HG03025 (cell line): ENCODE results near the gene NR2C2AP.

ENCODE experiments used
- ATAC-seq: cut with Tn5 transposase; IDR thresholded peaks from one replicate; pipeline ENCODE4 v1.9.1; 2021; ENCODE audit warnings: mild to moderate bottlenecking, moderate library complexity; ENCODE audit not compliant: unreplicated experiment, low FRiP score

NR2C2AP gene

DNA sequence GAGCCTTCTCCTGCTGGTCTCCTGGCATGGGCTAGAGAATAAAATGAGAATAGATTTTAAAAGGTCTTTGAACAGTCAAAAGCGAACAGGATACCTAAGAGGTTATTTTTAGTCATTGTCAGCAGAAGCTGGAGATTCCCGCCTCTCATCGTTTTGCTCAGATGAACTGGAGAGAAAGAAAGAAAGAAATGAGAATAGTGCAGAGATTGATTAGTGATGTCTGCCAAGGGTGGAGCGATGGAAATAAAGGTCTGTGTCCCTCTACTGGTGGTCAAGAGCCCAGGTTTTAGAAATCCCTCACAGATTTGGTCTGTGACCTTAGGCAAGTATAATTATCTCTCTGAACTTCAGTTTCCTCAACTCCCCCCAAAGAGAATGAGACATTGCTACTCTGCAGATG, 13.9 kb upstream of the NR2C2AP start:
- ATAC-seq: no peak

DNA sequence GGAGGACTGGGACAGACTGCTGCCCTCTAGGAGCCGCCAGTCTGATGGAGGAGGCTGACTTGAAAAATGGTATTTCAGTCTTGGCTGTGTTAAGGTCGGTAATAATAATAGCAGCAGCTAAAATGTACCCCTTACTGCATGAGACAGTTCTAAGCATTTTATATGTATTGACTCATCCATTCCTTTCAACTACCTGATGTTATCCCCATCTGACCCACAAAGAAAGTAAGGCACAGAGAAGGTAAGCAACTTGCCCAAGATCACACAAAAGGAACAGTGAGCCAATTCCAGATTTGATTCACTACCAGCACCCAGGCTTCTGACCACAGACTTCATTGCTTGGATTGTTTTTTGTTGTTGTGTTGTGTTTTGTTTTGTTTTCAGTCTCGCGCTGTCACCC, 12.6 kb upstream of the NR2C2AP start:
- ATAC-seq: no peak

DNA sequence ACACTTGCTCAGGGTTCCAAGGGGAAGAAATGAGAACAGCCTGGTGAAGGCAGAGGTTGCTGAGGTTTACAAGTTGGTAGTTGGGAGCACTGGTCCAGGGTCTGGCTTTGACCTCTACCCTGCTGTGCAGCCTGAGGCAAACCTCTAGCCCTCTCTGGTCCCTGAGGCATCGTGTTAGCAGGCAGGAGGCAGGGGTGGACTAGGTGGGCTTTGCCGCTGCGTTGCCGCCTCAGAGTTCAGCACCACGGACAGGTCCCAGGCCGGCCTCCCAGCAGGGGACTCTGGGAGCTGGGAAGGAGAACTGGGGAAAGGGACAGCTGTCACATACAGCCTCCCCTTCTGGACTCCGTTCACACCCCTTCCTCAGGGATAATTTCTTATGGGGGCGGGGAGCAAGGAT, 11.7 kb upstream of the NR2C2AP start:
- ATAC-seq: no peak

DNA sequence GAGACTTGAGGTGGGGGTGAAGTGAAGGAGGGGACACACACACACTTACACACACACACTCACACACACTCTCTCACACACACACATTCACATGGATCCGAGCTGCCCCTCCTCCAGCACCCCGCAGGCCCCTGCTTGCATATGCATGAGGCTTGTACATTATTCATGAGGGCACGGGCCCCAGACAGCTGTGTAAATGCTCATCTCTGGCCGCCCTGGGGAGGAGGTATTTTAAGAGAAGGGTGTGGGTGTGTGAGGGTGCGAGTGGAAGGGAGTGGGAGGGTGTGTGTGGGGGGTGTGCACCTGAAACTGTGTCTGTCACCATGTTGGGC, 10.9 kb upstream of the NR2C2AP start:
- ATAC-seq: no peak

DNA sequence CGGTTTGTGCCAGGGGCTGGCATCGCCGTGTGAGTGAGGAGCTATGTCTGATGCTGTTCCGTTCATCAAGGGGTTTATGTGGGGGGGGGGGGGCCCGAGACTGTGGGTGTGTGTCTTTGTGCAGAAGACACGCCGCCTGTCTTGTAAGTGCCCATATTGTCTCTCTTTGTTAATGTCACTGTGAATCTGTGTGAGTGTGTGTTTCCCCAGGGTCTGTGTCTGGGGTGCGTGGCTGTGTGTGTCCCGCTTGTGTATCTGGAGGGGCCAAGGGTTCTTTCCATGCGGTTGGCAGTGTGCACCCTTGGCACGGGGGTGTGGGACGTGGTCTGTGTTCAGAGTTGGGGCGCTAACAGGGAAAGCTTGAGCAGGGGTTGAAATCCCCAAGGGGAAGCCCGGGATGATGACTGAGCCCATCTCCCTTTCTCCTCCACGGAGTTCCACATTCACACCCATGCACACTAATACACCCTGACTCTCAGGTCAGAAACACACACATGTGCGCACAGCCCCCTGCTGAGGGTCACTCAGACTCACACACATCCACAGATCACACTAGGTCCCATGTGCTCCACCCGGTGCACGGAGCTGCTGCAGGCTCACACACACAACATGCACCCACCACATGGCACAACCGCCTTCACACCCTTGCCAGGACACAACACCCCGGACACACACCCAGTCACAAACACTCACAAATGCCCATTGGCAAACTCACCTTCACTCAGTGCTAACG, 10.4 kb upstream of the NR2C2AP start:
- no peak for ATAC-seq

DNA sequence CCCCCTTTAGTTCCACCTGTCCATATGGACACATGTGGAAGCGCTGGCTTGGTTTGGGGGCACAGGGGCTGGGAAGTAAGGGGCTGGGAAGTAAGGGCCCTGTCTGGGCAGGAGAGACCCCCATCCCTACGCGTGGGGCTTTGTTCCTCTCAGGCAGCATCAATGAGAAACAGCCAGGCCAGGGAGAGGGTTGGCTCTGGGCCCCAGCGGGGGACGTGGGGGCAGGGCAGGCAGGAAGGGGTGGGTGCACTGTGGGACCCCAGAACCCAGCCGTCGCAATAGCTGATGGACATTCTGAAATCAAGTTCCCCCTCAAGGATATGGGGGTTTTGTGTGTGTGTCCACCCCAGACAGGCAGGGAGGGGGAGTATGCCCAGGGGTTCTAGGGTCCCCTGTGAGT, 9.7 kb upstream of the NR2C2AP start:
- no peak for ATAC-seq

DNA sequence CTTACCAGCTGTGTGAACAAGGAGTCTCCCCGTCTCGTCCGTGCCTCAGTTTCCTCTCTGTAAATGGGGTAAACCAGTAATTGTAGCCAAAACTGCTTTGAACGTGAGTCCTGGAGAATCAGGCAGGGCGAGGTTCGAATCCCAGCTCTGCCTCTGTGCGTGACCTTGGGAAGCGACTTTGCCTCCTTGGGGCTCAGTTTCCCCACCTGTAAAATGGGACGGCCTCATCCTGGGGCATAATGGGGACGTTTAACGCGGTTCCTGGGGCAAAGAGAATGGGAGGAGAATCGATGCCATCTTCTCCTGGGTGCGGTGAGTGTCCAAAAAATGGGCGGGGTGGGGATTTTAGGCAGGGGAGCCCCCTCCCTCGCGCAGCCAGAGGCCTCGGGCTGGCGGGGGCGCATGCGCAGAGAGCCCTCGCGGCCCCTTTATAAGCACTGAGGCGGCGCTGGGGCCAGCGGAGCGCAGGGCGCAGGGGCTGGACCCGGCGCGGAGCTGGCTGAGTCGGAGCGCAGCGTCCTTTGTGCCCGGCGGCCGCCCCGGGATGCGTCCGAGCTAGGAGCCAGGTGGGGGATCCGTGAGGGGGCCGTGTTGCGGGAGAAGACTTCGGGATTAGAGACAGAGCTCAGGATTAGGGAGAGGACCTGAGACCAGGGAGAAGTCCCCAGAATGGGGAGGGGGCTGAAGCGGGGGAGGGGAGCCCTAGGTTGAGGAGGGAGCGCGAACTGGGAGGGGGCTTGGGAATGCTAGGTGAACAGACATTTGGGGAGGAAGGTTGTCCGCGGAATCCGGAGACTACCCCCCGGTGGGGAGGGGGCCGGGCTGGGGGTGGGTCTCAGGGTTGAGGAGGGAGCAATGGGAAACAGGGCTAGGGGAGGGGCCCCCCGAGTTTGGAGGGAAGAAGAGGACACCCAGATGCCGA, 8.5 kb upstream of the NR2C2AP start, which contains the start of gene NCAN:
NCAN (plus strand) TSS at position 460 of the 922 bp plus-strand sequence. CDS start 4,996 bp downstream, outside the sequence.
- no peak for ATAC-seq

DNA sequence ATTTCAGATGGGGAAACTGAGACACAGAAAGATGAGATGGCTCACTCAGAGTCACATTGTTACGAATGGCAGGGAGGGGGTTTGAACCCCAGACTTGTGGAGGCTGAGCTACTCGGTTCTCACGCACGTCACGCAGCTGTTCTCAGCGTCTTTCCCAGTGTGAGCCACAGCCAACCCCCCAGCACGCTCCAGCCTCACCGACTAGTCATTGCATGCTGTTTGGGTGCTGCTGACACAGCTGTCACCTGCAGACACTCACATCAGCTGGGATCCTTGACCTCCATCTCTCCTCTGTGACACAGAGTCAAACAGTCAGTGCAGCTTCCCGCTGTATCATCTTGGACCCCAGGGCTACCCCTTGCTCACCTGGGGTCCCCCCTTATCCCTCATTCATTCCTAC, 6.2 kb upstream of the NR2C2AP start:
- ATAC-seq: no peak

DNA sequence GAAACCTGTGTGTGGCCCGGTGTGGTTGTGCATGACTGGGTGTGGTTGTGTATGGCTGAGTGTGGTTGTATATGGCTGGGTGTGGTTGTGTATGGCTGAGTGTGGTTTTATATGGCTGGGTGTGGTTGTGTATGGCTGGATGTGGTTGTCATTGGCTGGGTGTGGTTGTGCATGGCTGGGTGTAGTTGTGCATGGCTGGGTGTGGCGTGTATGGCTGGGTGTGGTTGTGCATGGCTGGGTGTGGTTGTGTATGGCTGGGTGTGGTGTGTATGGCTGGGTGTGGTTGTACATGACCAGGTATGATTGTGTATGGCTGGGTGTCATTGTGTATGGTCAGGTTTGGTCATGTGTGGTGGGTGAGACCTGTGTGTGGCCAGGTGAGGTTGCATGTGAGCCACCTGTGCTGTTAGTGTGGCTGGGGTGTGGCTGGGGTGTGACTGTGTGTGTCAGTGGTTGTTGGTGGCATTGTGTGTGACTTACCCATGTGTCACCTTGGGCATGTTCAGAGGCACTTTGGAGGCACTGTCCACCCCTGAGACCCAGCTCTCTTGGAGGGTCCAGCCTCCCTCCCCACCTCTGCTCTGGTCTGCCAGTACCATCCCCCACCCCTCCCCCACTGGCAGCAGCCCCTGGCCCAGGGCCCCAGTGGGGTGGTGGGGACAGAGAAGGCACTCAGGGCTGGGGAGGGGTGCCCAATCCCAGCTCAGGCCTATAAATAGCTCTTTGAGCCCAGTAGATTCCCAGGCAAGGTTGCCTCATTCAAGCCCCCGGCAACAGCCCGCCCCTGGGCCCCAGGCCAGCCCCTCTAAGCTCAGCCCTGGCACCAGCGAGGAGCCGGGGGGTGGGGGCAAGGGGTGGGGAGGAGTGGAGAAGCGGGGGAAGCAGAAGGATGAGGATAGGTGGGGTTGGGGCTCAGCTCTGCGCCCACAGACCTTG, 4.7 kb upstream of the NR2C2AP start:
- ATAC-seq: no peak

DNA sequence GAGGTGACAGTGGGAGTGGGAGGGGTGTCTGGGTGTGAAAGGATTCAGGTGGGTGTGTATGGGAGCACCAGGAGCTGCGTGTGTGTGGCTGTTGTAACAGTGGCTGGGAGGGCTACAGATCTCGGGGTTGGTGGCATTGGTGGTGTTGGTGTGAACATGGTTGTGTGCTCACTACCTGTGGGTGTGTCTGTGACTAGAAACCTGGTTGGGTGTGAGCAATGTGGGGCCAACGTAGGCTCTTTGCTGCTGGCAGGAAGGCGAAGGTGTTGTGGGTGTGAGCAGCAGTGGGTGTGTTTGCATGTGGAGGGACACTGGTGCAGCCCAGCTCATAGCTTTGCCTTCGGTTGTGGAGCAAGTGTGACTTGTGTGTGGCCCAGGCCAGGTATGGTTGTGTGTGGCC, 3.7 kb upstream of the NR2C2AP start:
- ATAC-seq: no peak

DNA sequence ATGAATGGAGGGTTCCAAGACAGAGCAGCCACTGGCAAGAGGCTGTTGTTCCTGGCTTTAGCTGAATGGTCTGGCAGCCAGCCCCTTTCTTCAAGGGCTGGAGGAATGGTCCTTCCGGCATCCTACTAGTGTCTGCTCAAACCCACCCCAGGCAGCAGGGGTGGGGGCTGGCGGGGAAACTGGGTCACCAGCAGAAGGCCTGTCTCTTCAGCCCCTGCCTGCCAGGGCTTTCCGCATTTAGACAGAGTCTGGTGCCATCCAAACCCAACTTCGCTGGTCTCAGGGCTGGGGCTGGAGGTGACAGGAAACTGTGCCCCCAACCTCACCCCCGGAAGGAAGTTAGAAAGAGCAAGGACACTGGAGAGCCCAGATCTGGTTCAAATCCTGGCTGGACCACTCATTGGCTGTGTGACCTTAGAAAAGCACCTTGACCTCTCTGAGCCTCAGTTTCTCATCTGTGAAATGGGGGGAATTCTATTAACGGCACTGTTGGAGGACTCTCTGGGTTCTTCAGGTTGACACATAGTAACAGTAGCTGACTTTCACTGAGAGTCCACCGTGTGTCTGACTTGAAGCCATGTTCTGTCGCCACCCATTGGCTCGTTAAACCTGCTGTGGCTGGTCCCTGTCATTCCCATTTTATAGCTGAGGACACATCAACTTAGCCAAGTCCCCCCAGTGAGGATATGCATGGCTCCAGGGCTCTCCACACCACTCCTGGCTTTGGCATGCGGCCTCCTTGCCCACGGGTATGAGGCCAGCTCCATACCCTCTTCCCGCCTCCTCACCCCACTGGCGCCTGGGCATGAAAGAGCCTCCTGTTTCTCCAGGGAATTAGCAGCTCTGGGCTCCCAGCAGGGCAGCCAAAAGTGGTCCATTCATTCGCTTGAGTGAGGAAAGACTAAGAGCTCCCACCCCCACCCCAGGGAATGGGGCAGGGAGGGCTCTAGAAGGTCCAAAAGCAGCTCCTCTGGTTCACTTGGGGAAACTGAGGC, 2.5 kb upstream of the NR2C2AP start:
- ATAC-seq: no peak

DNA sequence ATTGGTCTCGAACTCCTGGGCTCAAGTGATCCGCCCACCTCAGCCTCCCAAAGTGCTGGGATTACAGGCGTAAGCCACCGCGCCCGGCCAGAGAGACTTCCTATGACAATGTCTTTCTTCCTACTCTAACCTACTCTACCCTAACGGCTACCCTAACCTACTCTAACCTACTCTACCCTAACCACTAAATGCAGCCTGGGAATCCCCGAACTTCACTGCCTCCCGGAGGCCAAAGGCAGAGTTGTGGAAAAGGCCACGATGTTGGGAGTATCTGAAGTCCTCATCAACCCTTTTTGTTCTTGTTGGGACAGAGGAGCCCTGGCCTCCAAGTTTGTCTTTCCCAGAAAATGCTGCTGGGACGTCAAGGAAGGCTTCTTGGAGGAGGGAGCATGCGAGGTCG, 967 bp upstream of the NR2C2AP start:
- no peak for ATAC-seq

DNA sequence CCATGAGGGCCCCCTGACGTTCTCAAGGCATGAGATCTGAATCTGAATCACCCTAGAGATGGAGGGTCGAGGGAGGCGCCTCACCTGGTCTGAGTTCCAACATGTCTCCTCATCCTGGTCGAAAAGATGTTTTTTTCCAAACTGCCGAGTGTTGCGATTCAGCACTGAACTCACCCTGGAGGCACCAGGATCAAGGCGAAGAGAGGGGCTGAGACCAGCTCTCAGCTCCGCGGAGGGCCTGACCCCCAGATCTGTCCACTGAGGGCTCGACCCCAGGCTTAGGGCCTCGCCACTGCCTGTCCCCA, 555 bp downstream of the NR2C2AP start:
- peak; percentile 19 for ATAC-seq

DNA sequence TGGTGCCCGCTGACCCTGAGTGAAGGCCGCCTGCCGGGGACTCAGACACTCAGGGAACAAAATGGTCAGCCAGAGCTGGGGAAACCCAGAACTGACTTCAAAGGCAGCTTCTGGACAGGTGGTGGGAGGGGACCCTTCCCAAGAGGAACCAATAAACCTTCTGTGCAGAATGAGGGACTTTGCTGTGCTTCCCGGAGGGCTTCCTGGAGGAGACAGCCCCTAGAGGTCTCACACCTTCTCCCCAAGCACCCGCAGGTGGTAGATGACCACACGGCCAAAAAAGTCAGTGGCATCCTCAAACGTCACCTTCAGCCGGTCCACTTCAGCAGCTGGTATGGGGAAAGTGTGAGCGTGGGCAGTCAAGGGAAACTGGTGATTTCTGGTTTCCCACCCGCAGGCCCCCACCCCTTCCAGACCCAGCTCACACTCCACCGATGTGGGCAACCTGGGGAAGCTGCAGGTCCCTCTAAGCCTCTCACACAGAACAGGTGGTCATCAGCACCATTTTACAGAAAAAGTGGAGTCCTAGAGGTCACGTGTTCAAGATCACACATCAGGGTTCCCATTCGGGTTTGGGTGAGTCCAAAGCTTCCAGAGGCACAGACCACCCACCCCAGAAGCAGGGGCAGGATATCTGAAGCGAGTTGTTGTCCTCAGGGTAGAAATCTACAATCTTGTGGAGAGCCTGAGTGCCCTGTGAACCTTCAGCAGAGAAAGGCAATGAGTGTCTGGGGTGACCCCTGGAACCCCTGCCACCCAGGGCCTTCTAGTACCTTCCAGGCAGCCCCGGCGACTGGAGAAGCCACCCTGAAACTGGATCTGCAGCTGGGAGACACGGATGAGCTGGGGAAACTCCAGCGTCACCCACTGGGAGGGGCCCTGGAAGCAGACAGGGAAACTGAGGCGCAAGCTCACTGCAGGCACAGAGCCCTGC, 1.2 kb downstream of the NR2C2AP start:
- ATAC-seq: no peak

DNA sequence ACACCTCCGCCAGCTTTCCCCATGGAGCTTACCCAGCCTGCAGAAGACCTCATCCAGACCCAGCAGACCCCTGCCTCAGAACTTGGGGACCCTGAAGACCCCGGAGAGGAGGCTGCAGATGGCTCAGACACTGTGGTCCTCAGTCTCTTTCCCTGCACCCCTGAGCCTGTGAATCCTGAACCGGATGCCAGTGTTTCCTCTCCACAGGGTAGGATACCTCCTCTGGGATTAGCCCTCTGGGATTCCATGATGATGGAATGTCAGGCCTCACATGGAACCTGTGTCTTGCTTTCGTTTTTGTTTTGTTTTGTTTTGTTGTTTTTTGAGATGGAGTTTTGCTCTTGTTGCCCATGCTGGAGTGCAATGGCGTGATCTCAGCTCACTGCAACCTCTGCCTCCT, 9.3 kb downstream of the NR2C2AP start:
- no peak for ATAC-seq

DNA sequence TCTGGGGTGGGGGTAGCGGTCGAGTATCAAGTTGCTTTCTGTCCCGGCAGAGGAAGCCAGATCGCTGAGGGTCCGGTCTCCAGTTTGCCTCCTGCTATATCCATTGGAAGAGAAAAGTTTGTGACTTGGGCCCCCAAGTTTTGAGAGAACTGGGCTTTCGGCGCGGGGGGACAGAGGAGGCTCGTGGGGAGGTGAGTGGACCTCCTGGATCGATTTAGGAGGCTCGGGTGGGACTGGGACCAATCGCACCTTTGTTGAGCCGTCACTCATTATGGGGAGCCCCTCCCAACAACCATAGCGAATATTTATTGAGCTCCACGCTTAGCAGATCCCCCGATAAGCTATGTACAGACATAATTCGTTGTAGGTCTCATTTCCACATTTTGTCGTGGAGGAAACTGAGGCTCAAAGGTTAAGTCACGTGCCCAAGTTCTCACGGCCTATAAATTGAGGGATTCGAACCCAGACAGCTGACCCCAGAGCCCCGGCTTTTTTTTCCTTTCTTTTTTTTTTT, 10.2 kb downstream of the NR2C2AP start:
- ATAC-seq: no peak

DNA sequence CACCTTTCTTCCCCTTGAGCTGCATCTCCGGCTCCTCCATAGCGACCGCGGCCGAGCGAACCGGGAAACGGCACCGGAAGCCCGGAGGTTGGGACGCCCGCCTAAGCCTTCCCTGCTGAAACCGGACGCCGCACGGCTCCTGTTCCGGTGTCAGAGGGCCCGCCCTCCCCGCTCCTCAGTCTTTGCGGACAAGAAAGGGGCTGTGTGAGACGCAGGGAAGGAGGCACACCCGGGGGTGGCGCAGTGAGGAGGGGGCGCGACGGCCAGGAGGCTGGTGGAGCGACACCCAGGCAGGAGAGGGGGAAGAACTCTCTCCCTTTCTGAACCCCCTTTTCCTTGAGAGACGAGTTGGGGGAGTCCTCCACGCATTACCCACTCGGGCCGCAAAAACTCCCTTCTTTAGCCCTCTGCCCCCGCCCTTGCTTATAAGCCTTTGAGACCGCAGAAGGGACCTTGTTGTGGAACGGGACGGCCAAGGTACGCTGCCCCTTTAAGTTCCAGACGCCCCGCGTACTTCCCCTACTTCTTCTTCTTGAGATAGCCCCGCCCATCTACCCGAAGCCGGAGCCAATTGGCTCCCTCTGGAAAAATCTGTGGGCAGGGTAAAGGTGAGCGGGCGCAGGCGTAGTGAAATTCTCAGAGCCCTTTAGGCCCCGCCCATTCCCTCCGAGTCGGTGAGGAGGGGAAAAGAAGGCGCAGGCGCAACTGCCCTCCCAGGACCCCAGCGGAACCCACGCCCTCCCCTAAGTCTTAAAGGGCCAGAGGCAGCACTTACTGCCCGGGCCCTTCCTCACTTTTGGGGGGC, 10.9 kb downstream of the NR2C2AP start, which contains the start of the genes BORCS8 and RFXANK:
BORCS8 (minus strand) TSS at position 75 of the 805 bp plus-strand sequence; CDS start at position 40, 35 bp downstream.
RFXANK (plus strand) TSS at position 181 of the 805 bp plus-strand sequence. CDS start 1,689 bp downstream, outside the sequence.
- peak; percentile 80 for ATAC-seq

DNA sequence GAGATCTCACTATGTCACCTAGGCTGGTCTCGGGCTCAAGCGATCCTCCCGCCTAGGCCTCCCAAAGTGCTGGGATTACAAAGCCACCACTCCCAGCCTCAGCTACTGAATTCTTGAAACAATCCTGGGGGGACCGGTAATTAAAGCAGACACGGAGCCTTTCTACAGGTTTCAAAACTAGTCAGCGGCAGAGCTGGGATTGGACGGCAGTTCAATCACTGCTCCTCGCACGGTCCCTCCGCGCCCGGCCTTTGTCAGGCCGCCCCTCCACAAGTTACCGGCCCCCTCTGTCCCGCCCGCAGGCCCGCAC, 11.5 kb downstream of the NR2C2AP start:
- ATAC-seq: no peak
